Colonic mucosa (tissue), 4 donors: ENCODE data around the gene NPAS3. TPM values are rescaled to one million over a fixed set of nuclear protein-coding genes. Genes with fewer than 3 reads are reported as not detected.

ENCODE experiments used
- DNase-seq: peaks from one replicate; pipeline ENCODE4 v3.0.0-alpha.2; 2020
- H3K27ac ChIP-seq: fragments of 200-600 bp; one replicate; pipeline ENCODE4 v1.8.0; 2021
- H3K27me3 ChIP-seq: fragments of 200-600 bp; one replicate; pipeline ENCODE4 v1.8.0; 2021
- H3K36me3 ChIP-seq: fragments of 200-600 bp; one replicate; pipeline ENCODE4 v1.8.0; 2021
- H3K4me1 ChIP-seq: fragments of 200-600 bp; one replicate; pipeline ENCODE4 v1.8.0; 2021; ENCODE audit warnings: mild to moderate bottlenecking
- H3K4me3 ChIP-seq: fragments of 200-600 bp; one replicate; pipeline ENCODE4 v1.8.0; 2021
- H3K9ac ChIP-seq, 2 donors: one replicate each; pipeline ENCODE4 v1.7.0; 2013; ENCODE audit warnings: control low read depth in 2 of 2, low read depth in 2 of 2, low read length in 2 of 2
- H3K9me3 ChIP-seq: fragments of 200-600 bp; one replicate; pipeline ENCODE4 v1.8.0; 2021
- CTCF ChIP-seq: fragments of 200-600 bp; IDR thresholded peaks from one replicate; pipeline ENCODE4 v1.8.0; 2022; ENCODE audit warnings: antibody characterized with exemption, mild to moderate bottlenecking
- intact Hi-C: fragments of 100-400 bp; cut with DNase I; formaldehyde crosslinking; loops from one replicate; pipeline ENCODE4 v1.14.1; 2022
- total RNA-seq, 2 donors: library from RNA; stranded (reverse); fragmentation: NEBNext Ultra II Directional in 1 of 2; extraction: Animal tissue kit (Norgen Biotek cat#: 25700) in 1 of 2; gene quantifications; one replicate each; pipeline ENCODE4 v1.2.1, GENCODE V29; 2021
- donor health status: healthy.
- donor health status: DM: no; HTN: no; CAD: no.
- donor health status: DM: no; HTN: no; CAD: no.

Gene NPAS3
- total RNA-seq, 2 donors from 2014 or later = 0.79 to 1.6 TPM

- TF ChIP-seq CTCF = no peak
- Histone ChIP-seq H3K4me3 (no peak overlapping the region), H3K27me3 (no peaks in the 10 kb centered on the region), H3K9ac (no peak overlapping the region), H3K27ac (no peak overlapping the region), H3K36me3 (no peaks in the 10 kb centered on the region), H3K4me1 (no peaks in the 10 kb centered on the region), H3K9me3 (no peaks in the 10 kb centered on the region)
- DNase-seq = no peak
- intact Hi-C loops = no loop called here
These were observed 517.1 kb downstream of the NPAS3 start for GRCh38 chr14:33455654-33456345.

- H3K27me3 ChIP-seq = no peaks in the 10 kb centered on the region
- no peaks in the 10 kb centered on the region for H3K36me3 ChIP-seq
- TF ChIP-seq CTCF = no peak
- no peak overlapping the region for H3K9ac ChIP-seq
- intact Hi-C loops = no loop called here
- no peak overlapping the region for H3K27ac ChIP-seq
- H3K9me3 ChIP-seq = no peaks in the 10 kb centered on the region
- H3K4me3 ChIP-seq = no peak overlapping the region
- no peaks in the 10 kb centered on the region for H3K4me1 ChIP-seq
- DNase-seq = no peak
These were observed 518.3 kb downstream of the NPAS3 start for GRCh38 chr14:33457021-33457420.

- Histone ChIP-seq H3K9me3 (no peaks in the 10 kb centered on the region), H3K4me1 (no peaks in the 10 kb centered on the region), H3K27me3 (no peaks in the 10 kb centered on the region), H3K9ac (no peak overlapping the region), H3K4me3 (no peak overlapping the region), H3K36me3 (no peaks in the 10 kb centered on the region), H3K27ac (no peak overlapping the region)
- intact Hi-C loops = no loop called here
- no peak for TF ChIP-seq CTCF
- no peak for DNase-seq
These were observed 518.9 kb downstream of the NPAS3 start for GRCh38 chr14:33457617-33458016.

- Histone ChIP-seq H3K27me3 (no peaks in the 10 kb centered on the region), H3K9me3 (no peaks in the 10 kb centered on the region), H3K4me3 (no peak overlapping the region), H3K4me1 (no peaks in the 10 kb centered on the region), H3K9ac (no peak overlapping the region), H3K36me3 (no peaks in the 10 kb centered on the region), H3K27ac (no peak overlapping the region)
- no peak for DNase-seq
- no peak for TF ChIP-seq CTCF
- intact Hi-C loops = no loop called here
These were observed 521.5 kb downstream of the NPAS3 start for GRCh38 chr14:33460164-33460563.

- H3K9ac ChIP-seq = no peak overlapping the region
- no peak overlapping the region for H3K27ac ChIP-seq
- H3K4me1 ChIP-seq = no peaks in the 10 kb centered on the region
These were observed 522.4 kb downstream of the NPAS3 start for GRCh38 chr14:33461036-33461435.

More at GRCh38 chr14:33461036-33461435, 522.4 kb downstream of the NPAS3 start:
- no peak overlapping the region for H3K4me3 ChIP-seq
- intact Hi-C loops = no loop called here
- no peaks in the 10 kb centered on the region for H3K36me3 ChIP-seq
- H3K27me3 ChIP-seq = no peaks in the 10 kb centered on the region
- no peak for TF ChIP-seq CTCF
- no peak for DNase-seq
- no peaks in the 10 kb centered on the region for H3K9me3 ChIP-seq
